Measurements from ENCODE around the gene RAD51D. TPM values are rescaled to one million over a fixed set of nuclear protein-coding genes. Genes with fewer than 3 reads are reported as not detected.

The RAD51D gene
- polyA plus RNA-seq, 1 of the 3 experiments (the other 2 are of a cell fraction): 11.6 TPM

- peaks cover 55% of the 10 kb centered on the region; the same call in 1 of the 2 replicates for H3K27me3 ChIP-seq (ENCODE audit: insufficient read depth)
- no peak overlapping the region for H2AFZ ChIP-seq (ENCODE audit: low read depth)
- no peaks in the 10 kb centered on the region for H4K20me1 ChIP-seq (ENCODE audit: insufficient read depth)
- no peak for TF ChIP-seq RXRA (IDR thresholded peaks at IDR 0.05; ENCODE audit: borderline replicate concordance, low read depth)
- no peak for TF ChIP-seq FOSL2 (IDR thresholded peaks at IDR 0.05; ENCODE audit: borderline replicate concordance, low read depth)
- TF ChIP-seq EZH2phosphoT487 (IDR thresholded peaks at IDR 0.05; ENCODE audit: borderline replicate concordance, low read depth): no peak
- TF ChIP-seq USF1 (IDR thresholded peaks at IDR 0.05; ENCODE audit: borderline replicate concordance, low read depth): no peak
- TF ChIP-seq MXI1 (IDR thresholded peaks at IDR 0.05; ENCODE audit: low read depth, low read length): no peak
- TF ChIP-seq, protein P1, sequence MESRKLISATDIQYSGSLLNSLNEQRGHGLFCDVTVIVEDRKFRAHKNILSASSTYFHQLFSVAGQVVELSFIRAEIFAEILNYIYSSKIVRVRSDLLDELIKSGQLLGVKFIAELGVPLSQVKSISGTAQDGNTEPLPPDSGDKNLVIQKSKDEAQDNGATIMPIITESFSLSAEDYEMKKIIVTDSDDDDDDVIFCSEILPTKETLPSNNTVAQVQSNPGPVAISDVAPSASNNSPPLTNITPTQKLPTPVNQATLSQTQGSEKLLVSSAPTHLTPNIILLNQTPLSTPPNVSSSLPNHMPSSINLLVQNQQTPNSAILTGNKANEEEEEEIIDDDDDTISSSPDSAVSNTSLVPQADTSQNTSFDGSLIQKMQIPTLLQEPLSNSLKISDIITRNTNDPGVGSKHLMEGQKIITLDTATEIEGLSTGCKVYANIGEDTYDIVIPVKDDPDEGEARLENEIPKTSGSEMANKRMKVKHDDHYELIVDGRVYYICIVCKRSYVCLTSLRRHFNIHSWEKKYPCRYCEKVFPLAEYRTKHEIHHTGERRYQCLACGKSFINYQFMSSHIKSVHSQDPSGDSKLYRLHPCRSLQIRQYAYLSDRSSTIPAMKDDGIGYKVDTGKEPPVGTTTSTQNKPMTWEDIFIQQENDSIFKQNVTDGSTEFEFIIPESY (IDR thresholded peaks at IDR 0.05; ENCODE audit: borderline replicate concordance, low read depth): no peak
- TF ChIP-seq TAF1 (IDR thresholded peaks at IDR 0.05; ENCODE audit: borderline replicate concordance, low read depth, low read length): no peak
- no peak for TF ChIP-seq CHD2 (IDR thresholded peaks at IDR 0.05; ENCODE audit: low read length, partially characterized antibody)
- TF ChIP-seq, protein P2, sequence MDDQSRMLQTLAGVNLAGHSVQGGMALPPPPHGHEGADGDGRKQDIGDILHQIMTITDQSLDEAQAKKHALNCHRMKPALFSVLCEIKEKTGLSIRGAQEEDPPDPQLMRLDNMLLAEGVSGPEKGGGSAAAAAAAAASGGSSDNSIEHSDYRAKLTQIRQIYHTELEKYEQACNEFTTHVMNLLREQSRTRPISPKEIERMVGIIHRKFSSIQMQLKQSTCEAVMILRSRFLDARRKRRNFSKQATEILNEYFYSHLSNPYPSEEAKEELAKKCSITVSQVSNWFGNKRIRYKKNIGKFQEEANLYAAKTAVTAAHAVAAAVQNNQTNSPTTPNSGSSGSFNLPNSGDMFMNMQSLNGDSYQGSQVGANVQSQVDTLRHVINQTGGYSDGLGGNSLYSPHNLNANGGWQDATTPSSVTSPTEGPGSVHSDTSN (IDR thresholded peaks at IDR 0.05): no peak
- no peak for TF ChIP-seq NRF1 (IDR thresholded peaks at IDR 0.05; ENCODE audit: low read depth, low read length)
- no peak for TF ChIP-seq GATA2 (CRISPR knock-in tag; IDR thresholded peaks at IDR 0.05)
- TF ChIP-seq NFIC (IDR thresholded peaks at IDR 0.05; ENCODE audit: borderline replicate concordance): no peak
- TF ChIP-seq, protein P3, sequence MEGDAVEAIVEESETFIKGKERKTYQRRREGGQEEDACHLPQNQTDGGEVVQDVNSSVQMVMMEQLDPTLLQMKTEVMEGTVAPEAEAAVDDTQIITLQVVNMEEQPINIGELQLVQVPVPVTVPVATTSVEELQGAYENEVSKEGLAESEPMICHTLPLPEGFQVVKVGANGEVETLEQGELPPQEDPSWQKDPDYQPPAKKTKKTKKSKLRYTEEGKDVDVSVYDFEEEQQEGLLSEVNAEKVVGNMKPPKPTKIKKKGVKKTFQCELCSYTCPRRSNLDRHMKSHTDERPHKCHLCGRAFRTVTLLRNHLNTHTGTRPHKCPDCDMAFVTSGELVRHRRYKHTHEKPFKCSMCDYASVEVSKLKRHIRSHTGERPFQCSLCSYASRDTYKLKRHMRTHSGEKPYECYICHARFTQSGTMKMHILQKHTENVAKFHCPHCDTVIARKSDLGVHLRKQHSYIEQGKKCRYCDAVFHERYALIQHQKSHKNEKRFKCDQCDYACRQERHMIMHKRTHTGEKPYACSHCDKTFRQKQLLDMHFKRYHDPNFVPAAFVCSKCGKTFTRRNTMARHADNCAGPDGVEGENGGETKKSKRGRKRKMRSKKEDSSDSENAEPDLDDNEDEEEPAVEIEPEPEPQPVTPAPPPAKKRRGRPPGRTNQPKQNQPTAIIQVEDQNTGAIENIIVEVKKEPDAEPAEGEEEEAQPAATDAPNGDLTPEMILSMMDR (IDR thresholded peaks at IDR 0.05): no peak
- no peak overlapping the region for H3K4me3 ChIP-seq (ENCODE audit: low read depth in 2 of 2, low read length in 1 of 2)
- H3K9me2 ChIP-seq: no peaks in the 10 kb centered on the region
- no peaks in the 10 kb centered on the region for H3K79me2 ChIP-seq (ENCODE audit: insufficient read depth)
- WGBS (ENCODE audit: low lambda C conversion rate): 0% methylated on average over 1 of the region's 1 CpG
- CTCF ChIA-PET: no interaction called here
- H3K9ac ChIP-seq: no peak overlapping the region
- no peaks in the 10 kb centered on the region for H3K4me1 ChIP-seq (ENCODE audit: control insufficient read depth in 1 of 2, insufficient read depth in 2 of 2, low read depth in 1 of 2, low read length in 1 of 2)
- H3K27ac ChIP-seq (ENCODE audit: low read depth in 2 of 2, low read length in 1 of 2): no peak overlapping the region
- POLR2A ChIA-PET: no interaction called here
- DNase-seq: no peak
- H3F3A ChIP-seq (replicated peaks; ENCODE audit: insufficient read depth): no peaks in the 10 kb centered on the region
- no peaks in the 10 kb centered on the region for H3K36me3 ChIP-seq (replicated peaks in 1 of 2; ENCODE audit: control insufficient read depth in 1 of 2, insufficient read depth in 2 of 2, low read length in 1 of 2)
- no peaks in the 10 kb centered on the region for H3K9me3 ChIP-seq
- no peak overlapping the region for H3K4me2 ChIP-seq
These were observed 48.0 kb upstream of the RAD51D start for GRCh38 chr17:35167666-35168065.
